GM12874 (cell line): ENCODE data around the gene TKTL1.

Experiments
- CTCF ChIP-seq: IDR thresholded peaks from 2 replicates; pipeline ENCODE4 v1.5.1; 2011; ENCODE audit warnings: low read depth, mild to moderate bottlenecking, control low read depth, low read length, moderate library complexity; ENCODE audit not compliant: insufficient read depth

Gene TKTL1

GRCh38 chrX:154312116-154312515 is 16.5 kb downstream of the TKTL1 start:
- TF ChIP-seq CTCF = no peak

- no peak for TF ChIP-seq CTCF
These were observed 17.6 kb downstream of the TKTL1 start for GRCh38 chrX:154313147-154313546.

- TF ChIP-seq CTCF = no peak
These were observed 19.8 kb downstream of the TKTL1 start for GRCh38 chrX:154315416-154315815.

GRCh38 chrX:154317391-154317995 is 21.9 kb downstream of the TKTL1 start:
- TF ChIP-seq CTCF = peak; percentile 41

- no peak for TF ChIP-seq CTCF
These were observed 24.8 kb downstream of the TKTL1 start for GRCh38 chrX:154320406-154320805.

- no peak for TF ChIP-seq CTCF
These were observed 25.6 kb downstream of the TKTL1 start for GRCh38 chrX:154321152-154321551.

GRCh38 chrX:154321594-154321993 is 26.0 kb downstream of the TKTL1 start:
- TF ChIP-seq CTCF = no peak
